GM12875 (cell line): ENCODE measurements around the gene APOC4.

Source experiments
- H3K4me3 ChIP-seq: one replicate; pipeline ENCODE4 v1.5.1; 2011; ENCODE audit warnings: low read depth, low read length, control low read depth
- TF ChIP-seq, protein P1 (sequence below): IDR thresholded peaks from 2 replicates; pipeline ENCODE4 v1.5.1; 2011; ENCODE audit warnings: low read depth, mild to moderate bottlenecking, control low read depth, inconsistent platforms, low read length, moderate library complexity, borderline replicate concordance; ENCODE audit not compliant: insufficient read depth

Gene APOC4

GRCh38 chr19:44974857-44975256 lies 32.8 kb downstream of the APOC4 start:
- no peak overlapping the region for H3K4me3 ChIP-seq
- TF ChIP-seq, protein P1, sequence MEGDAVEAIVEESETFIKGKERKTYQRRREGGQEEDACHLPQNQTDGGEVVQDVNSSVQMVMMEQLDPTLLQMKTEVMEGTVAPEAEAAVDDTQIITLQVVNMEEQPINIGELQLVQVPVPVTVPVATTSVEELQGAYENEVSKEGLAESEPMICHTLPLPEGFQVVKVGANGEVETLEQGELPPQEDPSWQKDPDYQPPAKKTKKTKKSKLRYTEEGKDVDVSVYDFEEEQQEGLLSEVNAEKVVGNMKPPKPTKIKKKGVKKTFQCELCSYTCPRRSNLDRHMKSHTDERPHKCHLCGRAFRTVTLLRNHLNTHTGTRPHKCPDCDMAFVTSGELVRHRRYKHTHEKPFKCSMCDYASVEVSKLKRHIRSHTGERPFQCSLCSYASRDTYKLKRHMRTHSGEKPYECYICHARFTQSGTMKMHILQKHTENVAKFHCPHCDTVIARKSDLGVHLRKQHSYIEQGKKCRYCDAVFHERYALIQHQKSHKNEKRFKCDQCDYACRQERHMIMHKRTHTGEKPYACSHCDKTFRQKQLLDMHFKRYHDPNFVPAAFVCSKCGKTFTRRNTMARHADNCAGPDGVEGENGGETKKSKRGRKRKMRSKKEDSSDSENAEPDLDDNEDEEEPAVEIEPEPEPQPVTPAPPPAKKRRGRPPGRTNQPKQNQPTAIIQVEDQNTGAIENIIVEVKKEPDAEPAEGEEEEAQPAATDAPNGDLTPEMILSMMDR: no peak

DNA sequence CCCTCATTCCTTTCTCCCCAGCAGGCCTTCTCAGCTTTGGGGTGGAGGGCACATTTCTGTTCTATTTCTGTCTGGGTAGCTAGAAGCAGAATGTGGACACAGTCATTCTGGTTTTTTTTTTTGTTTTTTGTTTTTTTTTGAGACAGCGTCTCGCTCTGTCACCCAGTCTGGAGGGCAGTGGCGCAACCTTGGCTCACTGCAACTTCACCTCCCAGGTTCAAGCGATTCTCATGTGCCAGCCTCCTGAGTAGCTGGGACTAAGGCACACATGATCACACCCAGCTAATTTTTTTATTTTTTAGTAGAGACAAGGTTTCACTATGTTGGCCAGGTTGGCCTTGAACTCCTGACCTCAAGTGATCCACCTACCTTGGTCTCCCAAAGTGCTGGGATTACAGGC lies 33.4 kb downstream of the APOC4 start:
- H3K4me3 ChIP-seq: no peak overlapping the region
- TF ChIP-seq, protein P1: no peak

GRCh38 chr19:44984005-44984404 lies 42.0 kb downstream of the APOC4 start:
- TF ChIP-seq, protein P1: no peak
- no peak overlapping the region for H3K4me3 ChIP-seq

DNA sequence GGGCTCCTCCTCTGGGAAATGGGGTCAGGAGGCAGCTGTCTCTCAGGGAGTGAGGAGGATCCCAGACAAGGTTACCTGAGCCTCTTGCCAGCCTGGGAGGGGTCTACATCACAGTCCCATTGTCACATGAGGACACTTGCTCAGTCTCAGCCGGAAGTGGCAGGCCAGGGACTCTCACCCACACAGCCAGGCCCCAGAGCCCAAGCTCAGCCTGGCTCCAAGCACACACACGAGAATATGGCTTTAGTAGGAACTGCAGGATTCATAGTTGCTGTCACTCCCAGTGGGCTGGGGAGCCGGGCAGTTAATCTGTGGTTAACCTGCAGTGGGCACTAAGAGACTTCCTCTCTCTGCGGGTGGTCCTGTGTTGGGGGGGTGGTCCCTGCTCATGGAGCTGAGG lies 43.4 kb downstream of the APOC4 start:
- TF ChIP-seq, protein P1: no peak
- H3K4me3 ChIP-seq: no peak overlapping the region

GRCh38 chr19:44986389-44986788 lies 44.4 kb downstream of the APOC4 start:
- H3K4me3 ChIP-seq: no peak overlapping the region
- TF ChIP-seq, protein P1: no peak

DNA sequence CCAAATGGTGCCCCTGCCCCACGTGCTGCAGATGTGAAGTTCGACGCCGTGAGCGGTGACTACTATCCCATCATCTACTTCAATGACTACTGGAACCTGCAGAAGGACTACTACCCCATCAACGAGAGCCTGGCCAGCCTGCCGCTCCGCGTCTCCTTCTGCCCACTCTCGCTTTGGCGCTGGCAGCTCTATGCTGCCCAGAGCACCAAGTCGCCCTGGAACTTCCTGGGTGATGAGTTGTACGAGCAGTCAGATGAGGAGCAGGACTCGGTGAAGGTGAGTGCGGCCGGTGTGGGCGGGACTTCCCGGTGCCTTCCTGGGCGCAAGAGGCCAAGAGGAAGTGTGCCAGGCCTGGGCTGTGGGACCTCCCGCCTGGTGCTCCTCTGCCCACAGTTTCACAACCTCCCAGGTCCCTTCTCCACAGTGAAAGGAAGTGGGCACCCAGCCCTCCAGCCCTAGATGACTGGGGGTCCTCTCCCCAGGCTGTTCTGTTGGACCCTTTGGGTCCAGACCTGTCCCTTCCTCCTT lies 45.2 kb downstream of the APOC4 start:
- TF ChIP-seq, protein P1: no peak
- no peak overlapping the region for H3K4me3 ChIP-seq

GRCh38 chr19:44988273-44988672 lies 46.2 kb downstream of the APOC4 start:
- TF ChIP-seq, protein P1: no peak

More at GRCh38 chr19:44988273-44988672, 46.2 kb downstream of the APOC4 start:
- no peak overlapping the region for H3K4me3 ChIP-seq
